Stimulated activated CD4-positive, alpha-beta T cell treated with anti-CD3 and anti-CD28 coated beads, TNF-alpha, amount 100 ng/mL, for 24 hours (primary cell): ENCODE data around the gene CXCL16.

Experiments
- DNase-seq, 3 experiments: peaks; one replicate each; pipeline ENCODE4 v3.0.0-alpha.2; 2020; ENCODE audit warnings: low read depth in 3 of 3

The CXCL16 gene

DNA sequence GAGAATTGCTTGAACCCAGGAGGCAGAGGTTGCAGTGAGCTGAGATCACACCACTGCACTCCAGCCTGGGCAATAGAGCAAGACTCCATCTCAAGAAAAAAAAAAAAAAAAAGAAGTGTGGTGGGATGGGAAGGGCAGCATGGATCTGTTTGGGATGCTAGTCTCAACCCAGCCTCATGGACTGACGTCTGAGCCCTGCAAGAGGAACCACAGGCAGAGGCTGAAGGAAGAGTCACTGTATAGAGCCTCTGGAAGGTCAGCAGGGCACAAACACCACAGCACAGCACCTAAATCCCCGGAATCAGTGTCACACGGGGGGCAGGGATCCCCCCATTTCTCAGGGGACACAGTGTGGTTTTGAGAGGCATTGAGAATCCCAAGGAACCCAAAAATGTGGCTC is 10.9 kb upstream of the CXCL16 start:
- DNase-seq, result no peak

- no peak for DNase-seq
Observed at GRCh38 chr17:4748686-4749085, 9.0 kb upstream of the CXCL16 start.

- DNase-seq, result no peak
Observed at GRCh38 chr17:4747847-4748246, 8.1 kb upstream of the CXCL16 start.

DNA sequence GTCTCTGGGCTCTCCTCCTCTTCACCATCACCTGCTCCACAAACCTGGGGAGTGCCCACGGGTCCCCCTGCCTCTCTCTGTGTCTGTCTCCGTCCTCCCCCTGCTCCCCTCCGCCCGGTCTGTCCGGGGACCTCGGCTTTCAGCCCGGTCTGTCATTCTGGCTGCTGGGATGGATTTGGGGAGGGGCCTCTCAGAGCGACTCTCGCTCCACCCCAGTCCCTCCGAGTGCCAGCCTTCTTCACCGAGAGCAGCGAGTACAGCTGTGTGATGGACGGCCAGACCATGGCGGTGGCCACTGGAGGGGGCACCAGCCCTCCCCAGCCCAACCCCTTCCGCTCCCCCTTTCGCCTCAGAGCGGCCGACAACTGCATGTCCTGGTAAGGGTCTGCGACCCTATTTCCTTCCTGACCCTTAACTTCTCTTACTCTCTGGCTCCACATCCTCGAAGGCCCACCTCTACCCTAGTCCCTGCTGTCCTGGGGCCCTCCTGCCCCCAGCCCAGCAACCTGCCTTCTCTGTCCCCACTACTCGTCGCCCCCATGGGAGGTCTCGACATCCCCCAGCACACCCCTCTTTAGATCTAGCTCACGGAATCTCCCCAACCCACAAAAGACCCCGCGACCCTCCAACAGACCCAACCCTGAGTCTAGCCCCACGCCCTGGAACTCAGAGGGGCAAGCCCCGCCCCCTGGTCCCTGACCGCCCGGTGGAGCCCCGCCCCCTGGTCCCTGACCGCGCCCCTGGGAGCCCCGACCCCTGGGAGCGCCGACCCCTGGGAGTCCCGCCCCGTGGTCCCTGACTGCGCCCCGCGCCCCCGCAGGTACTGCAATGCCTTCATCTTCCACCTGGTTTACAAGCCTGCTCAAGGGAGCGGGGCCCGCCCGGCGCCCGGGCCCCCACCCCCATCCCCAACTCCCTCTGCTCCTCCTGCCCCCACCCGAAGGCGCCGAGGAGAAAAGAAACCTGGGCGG is 5.6 kb upstream of the CXCL16 start:
- no peak for DNase-seq

GRCh38 chr17:4743898-4744297 is 4.2 kb upstream of the CXCL16 start:
- no peak for DNase-seq

DNA sequence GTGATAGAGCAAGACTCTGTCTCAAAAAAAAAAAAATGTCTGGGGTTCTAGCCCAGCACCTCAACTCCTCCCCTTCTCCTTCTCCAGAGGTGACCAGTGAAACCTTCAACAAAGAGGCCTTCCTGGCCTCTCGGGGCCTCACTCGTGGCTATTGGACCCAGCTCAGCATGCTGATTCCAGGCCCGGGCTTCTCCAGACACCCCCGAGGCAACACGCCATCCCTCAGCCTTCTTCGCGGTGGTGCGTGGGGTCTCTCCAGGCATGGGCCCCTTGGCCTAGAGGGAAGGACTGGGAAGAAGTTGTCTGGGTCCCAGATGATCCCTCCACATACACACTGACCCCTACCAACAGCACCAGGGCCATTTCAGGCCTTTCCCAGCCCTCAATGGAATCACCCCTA is 3.5 kb upstream of the CXCL16 start:
- DNase-seq, result no peak

DNA sequence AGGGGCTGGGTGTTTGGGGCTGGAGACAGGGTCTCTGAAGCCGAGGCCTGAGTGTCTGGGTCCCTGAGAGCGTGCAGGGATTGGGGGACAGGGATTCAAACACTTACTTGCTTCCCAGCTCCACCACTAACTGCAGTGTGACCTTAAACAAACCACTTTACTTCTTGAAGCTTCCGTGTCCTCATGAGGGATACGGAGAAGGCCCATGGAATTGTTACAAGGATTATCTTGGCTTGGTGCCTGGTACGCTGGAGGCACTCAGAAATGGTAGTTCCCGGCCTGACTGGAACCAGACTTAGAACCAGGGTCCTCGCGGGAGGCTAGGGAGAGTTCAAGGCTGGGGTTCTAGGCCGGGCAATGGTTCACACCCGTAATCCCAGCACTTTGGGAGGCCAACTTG is 2.9 kb upstream of the CXCL16 start:
- no peak for DNase-seq

GRCh38 chr17:4742133-4742532 is 2.4 kb upstream of the CXCL16 start:
- DNase-seq, result no peak

- DNase-seq, result no peak
Observed at GRCh38 chr17:4741544-4741943, 1.8 kb upstream of the CXCL16 start.

DNA sequence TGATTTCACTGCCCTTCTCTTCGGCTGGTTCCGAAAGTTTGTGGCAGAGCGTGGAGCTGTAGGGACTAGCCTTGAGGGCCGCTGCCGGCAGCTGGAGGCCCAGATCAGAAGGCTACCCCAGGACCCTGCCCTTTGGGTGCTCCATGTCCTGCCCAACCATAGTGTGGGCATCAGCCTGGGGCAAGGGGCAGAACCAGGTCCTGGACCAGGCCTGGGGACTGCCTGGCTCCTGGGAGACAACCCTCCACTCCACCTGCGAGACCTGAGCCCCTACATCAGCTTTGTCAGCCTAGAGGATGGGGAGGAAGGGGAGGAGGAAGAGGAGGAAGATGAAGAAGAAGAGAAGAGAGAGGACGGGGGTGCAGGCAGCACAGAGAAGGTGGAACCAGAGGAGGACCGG is 856 bp upstream of the CXCL16 start:
- no peak for DNase-seq

- no peak for DNase-seq
Observed at GRCh38 chr17:4740025-4740351, 260 bp upstream of the CXCL16 start.

DNA sequence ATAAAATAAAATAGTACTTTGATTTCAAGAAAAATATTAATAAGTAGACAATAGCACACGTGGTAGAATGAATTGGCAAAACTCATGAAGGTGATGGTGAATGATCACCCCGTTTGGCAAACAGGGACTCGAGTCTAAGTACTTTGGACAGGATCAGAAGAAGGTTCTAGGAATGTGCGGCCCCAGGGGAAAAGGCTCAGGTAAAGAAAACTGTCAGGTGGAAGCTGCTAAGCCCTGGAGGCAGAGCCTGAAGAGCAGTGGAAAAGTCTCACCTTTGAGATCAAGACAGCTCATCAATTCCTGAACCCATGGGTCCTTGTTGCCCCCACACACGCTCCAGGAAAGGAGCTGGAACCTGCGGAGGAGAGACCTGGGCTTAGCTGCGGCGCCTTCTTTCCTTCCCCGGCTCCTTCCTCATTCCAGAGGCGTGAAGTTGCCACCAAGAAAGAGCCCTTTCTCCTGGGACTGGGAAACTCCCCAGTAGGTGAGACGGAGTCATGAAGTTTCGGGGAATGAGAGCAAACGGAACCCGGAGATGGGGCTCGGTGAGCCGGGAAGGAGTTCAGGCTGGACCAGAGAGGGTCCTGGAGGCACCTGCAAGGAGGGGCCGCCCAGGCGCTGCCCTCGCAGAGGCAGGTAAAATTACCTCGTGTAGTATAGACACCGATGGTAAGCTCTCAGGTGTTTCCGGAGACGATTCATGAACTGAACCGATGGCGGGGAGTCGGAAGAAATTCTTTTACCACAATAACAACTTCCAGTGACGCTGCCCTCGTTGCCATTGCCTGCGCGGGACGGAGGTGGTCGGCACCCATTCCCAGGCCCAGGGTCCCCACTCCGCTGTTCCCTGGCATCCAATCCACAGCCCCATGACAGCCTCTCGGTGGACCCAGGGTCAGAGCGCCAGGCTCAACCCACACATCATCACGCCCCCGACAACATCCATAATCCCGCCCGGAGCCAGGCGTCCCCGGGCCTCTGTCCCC is 1.3 kb downstream of the CXCL16 start:
- DNase-seq, result no peak

DNA sequence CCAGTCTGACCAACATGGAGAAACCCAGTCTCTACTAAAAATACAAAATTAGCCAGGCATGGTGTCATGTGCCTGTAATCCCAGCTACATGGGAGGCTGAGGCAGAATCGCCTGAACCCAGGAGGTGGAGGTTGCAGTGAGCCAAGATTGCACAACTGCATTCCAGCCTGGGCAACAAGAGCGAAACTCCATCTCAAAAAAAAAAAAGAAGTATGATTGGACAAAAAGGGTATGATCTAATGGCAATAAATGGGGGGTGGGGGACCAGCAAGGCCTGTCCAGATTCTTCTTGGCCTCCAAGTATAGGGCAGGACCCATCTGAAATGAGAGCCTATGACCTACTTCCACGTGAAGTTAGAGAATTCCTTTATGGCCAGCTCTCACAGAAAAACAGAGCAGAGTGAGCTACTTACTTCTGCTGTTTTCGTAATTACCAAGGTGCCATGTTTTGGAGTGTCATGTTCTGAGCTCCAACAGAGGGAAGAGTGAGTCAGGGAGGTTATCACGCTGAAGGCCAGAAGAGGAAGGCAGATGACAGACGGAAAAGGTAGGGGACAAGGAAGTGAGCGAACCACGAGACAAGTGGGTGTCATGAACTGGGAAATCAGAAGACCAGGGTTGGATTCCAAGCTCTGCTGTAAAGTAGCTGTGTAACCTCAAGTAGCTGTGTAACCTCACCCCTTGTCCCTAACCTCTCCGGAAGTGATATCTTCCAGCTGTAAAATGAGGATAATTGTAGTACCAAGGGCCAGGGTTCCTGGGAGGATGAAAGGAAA is 3.7 kb downstream of the CXCL16 start:
- no peak for DNase-seq

- no peak for DNase-seq
Observed at GRCh38 chr17:4734857-4735475, 4.8 kb downstream of the CXCL16 start.

DNA sequence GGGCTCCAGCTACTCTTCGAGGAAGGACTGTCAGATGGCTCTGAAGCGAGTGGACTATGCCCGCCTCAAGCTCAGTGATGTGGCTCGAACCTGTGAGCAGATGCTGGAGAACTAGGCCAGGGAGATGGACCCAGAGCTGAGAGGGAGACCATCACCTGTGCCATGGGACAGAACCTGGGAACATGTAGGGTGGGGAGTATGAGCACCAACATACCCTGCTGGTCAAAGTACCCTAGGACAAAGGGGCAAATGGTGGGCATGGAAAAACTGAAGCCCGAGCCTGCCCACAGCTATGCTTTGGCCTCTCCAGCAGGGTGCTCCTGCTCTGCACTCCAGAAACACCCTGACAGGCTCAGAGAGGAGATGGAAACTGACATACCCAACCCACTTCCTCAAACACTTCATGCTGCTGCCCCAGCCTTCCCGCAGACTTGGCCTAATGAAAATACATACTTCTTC is 6.6 kb downstream of the CXCL16 start:
- DNase-seq, result no peak

DNA sequence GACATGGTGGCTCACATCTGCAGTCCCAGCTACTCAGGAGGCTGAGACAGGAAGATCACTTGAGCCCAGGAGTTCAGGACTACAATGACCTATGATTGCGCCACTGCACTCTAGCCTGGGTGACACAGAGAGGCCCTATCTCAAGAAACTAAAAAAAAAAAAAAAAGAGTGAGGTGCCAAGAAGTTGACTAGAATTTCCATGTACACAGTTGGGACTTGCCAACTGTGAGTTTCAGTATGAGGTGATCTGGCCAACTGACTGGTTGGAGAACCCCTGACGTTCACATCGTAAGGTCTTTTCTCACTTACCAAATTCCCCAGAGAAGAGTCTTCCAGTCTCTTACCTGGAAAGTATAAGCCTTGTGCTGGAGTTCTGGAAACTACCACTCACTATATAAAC is 11.6 kb downstream of the CXCL16 start:
- no peak for DNase-seq

GRCh38 chr17:4725646-4726310 is 13.9 kb downstream of the CXCL16 start:
- no peak for DNase-seq

GRCh38 chr17:4724650-4725049 is 15.1 kb downstream of the CXCL16 start:
- DNase-seq, result no peak

- no peak for DNase-seq
Observed at GRCh38 chr17:4722678-4723240, 17.0 kb downstream of the CXCL16 start.
